IMR-90 (cell line): ENCODE measurements around the gene SVIP. TPM values are rescaled to one million over a fixed set of nuclear protein-coding genes. Genes with fewer than 3 reads are reported as not detected.

Source experiments
- ATAC-seq: fragments of 200-7000 bp; cut with Tn5 transposase; 2 replicates; pipeline ENCODE4 v1.9.1; 2020; ENCODE audit warnings: low read depth, mild to moderate bottlenecking, moderate library complexity
- BruUV-seq: library from RNA; stranded (reverse); fragments of 400-500 nt; replicated peaks from 2 replicates; lab custom pipeline; 2021; lab: Mats Ljungman, UMichigan
- CTCF ChIA-PET: fragments of 300-600 bp; formaldehyde crosslinking; extraction: SDS; loops from one replicate; lab custom pipeline; 2021; ENCODE audit warnings: antibody characterized with exemption; lab: Yijun Ruan, JAX
- POLR2A ChIA-PET: fragments of 300-600 bp; sonication (Branson Sonifier 250); formaldehyde crosslinking; loops from one replicate; lab custom pipeline; 2022; ENCODE audit warnings: antibody characterized with exemption; ENCODE audit not compliant: unreplicated experiment; lab: Charles Lee
- DNase-seq: peaks from one replicate; pipeline ENCODE4 v3.0.0; 2013
- H2AFZ ChIP-seq: replicated peaks from 2 replicates; pipeline ENCODE3; 2013; ENCODE audit warnings: low read length, mild to moderate bottlenecking; ENCODE audit not compliant: poor library complexity
- H2AK5ac ChIP-seq: 2 replicates; pipeline ENCODE4 v1.6.1; 2013; ENCODE audit warnings: low read depth, low read length, inconsistent platforms
- H2AK9ac ChIP-seq: replicated peaks from 2 replicates; pipeline ENCODE3; 2013; ENCODE audit warnings: mild to moderate bottlenecking, low read depth, low read length, moderate library complexity; ENCODE audit not compliant: poor library complexity
- H2BK120ac ChIP-seq: 2 replicates; pipeline ENCODE4 v1.6.1; 2013; ENCODE audit warnings: low read depth, low read length, inconsistent platforms
- H2BK15ac ChIP-seq: 3 replicates; pipeline ENCODE4 v1.6.1; 2013; ENCODE audit warnings: low read depth, low read length, inconsistent platforms
- H2BK20ac ChIP-seq: 2 replicates; pipeline ENCODE4 v1.6.1; 2013; ENCODE audit warnings: low read depth, mild to moderate bottlenecking, inconsistent platforms, low read length, moderate library complexity
- H2BK5ac ChIP-seq: 2 replicates; pipeline ENCODE4 v1.6.1; 2013; ENCODE audit warnings: mild to moderate bottlenecking, low read depth, low read length, inconsistent platforms; ENCODE audit not compliant: poor library complexity, severe bottlenecking
- H3K14ac ChIP-seq: replicated peaks from 2 replicates; pipeline ENCODE4 v1.6.1; 2013; ENCODE audit warnings: low read depth, low read length, inconsistent platforms
- H3K18ac ChIP-seq: 2 replicates; pipeline ENCODE4 v1.6.1; 2013; ENCODE audit warnings: low read depth, low read length, control low read depth
- H3K23ac ChIP-seq: 2 replicates; pipeline ENCODE4 v1.6.1; 2013; ENCODE audit warnings: low read depth, low read length, inconsistent platforms
- H3K27ac ChIP-seq: 2 replicates; pipeline ENCODE4 v1.5.1; 2013; ENCODE audit warnings: mild to moderate bottlenecking, control low read depth, low read length; ENCODE audit not compliant: insufficient read depth
- H3K27me3 ChIP-seq: 2 replicates; pipeline ENCODE4 v1.6.1; 2013; ENCODE audit warnings: low read length; ENCODE audit not compliant: control insufficient read depth, insufficient read depth
- H3K36me3 ChIP-seq: 2 replicates; pipeline ENCODE4 v1.6.1; 2013; ENCODE audit warnings: low read length, mixed read lengths; ENCODE audit not compliant: control insufficient read depth, insufficient read depth
- H3K4ac ChIP-seq: 2 replicates; pipeline ENCODE4 v1.6.1; 2013; ENCODE audit warnings: low read depth, low read length, inconsistent platforms
- H3K4me1 ChIP-seq: 2 replicates; pipeline ENCODE4 v1.6.1; 2013; ENCODE audit warnings: low read length, mixed read lengths; ENCODE audit not compliant: control insufficient read depth, insufficient read depth
- H3K4me2 ChIP-seq: 2 replicates; pipeline ENCODE4 v1.6.1; 2013; ENCODE audit warnings: low read depth, mild to moderate bottlenecking, control low read depth, low read length, moderate library complexity
- H3K4me3 ChIP-seq: 2 replicates; pipeline ENCODE4 v1.5.1; 2013; ENCODE audit warnings: low read depth, mild to moderate bottlenecking, control low read depth, low read length, moderate library complexity; ENCODE audit not compliant: insufficient read depth
- H3K56ac ChIP-seq: 2 replicates; pipeline ENCODE4 v1.6.1; 2013; ENCODE audit warnings: low read length, inconsistent platforms; ENCODE audit not compliant: insufficient read depth; ENCODE audit errors: extremely low read depth
- H3K79me1 ChIP-seq, 2 experiments: 2 replicates each; pipeline ENCODE4 v1.6.1; 2013; ENCODE audit warnings: low read length in 2 of 2, inconsistent platforms in 1 of 2, low read depth in 1 of 2
- H3K9ac ChIP-seq: 2 replicates; pipeline ENCODE4 v1.6.1; 2013; ENCODE audit warnings: low read depth, low read length, control low read depth
- H3K9me1 ChIP-seq: 2 replicates; pipeline ENCODE4 v1.6.1; 2013; ENCODE audit warnings: low read length, inconsistent platforms; ENCODE audit not compliant: insufficient read depth
- H3K9me3 ChIP-seq: 2 replicates; pipeline ENCODE4 v1.6.1; 2013; ENCODE audit warnings: low read length; ENCODE audit not compliant: control insufficient read depth, insufficient read depth
- H4K20me1 ChIP-seq: 2 replicates; pipeline ENCODE4 v1.6.1; 2013; ENCODE audit warnings: low read length, inconsistent platforms; ENCODE audit not compliant: insufficient read depth
- H4K5ac ChIP-seq: 2 replicates; pipeline ENCODE4 v1.6.1; 2013; ENCODE audit warnings: mild to moderate bottlenecking, low read depth, low read length, control low read depth
- H4K8ac ChIP-seq, 2 experiments: 2 replicates each; pipeline ENCODE4 v1.6.1; 2013; ENCODE audit warnings: low read depth in 2 of 2, low read length in 2 of 2, control low read depth in 1 of 2, inconsistent platforms in 1 of 2
- H4K91ac ChIP-seq: 2 replicates; pipeline ENCODE4 v1.6.1; 2013; ENCODE audit warnings: low read depth, low read length, inconsistent platforms; ENCODE audit not compliant: insufficient read depth
- BHLHE40 ChIP-seq: fragments of 150-350 bp; IDR thresholded peaks from 2 replicates; pipeline ENCODE4 v1.6.1; 2016; ENCODE audit warnings: mild to moderate bottlenecking, low read depth, low read length
- CEBPB ChIP-seq: IDR thresholded peaks from 2 replicates; pipeline ENCODE4 v1.6.1; 2012; ENCODE audit warnings: low read depth, low read length, improper control_type of control experiment
- CHD1 ChIP-seq: IDR thresholded peaks from 2 replicates; pipeline ENCODE4 v1.6.1; 2012; ENCODE audit warnings: low read depth, low read length, improper control_type of control experiment
- FOS ChIP-seq: fragments of 150-350 bp; IDR thresholded peaks from 2 replicates; pipeline ENCODE4 v1.6.1; 2016; ENCODE audit warnings: low read depth, low read length
- MAFK ChIP-seq: IDR thresholded peaks from 2 replicates; pipeline ENCODE4 v1.6.1; 2012; ENCODE audit warnings: low read depth, low read length, improper control_type of control experiment
- MAZ ChIP-seq: IDR thresholded peaks from 2 replicates; pipeline ENCODE4 v1.6.1; 2012; ENCODE audit warnings: low read depth, mild to moderate bottlenecking, low read length, improper control_type of control experiment, moderate library complexity, borderline replicate concordance
- MXI1 ChIP-seq: IDR thresholded peaks from 2 replicates; pipeline ENCODE4 v1.6.1; 2012; ENCODE audit warnings: low read depth, mild to moderate bottlenecking, low read length, moderate library complexity, borderline replicate concordance
- NFE2L2 ChIP-seq: fragments of 150-350 bp; IDR thresholded peaks from 2 replicates; pipeline ENCODE4 v1.6.1; 2016; ENCODE audit warnings: low read depth, mild to moderate bottlenecking, low read length
- POLR2A ChIP-seq: IDR thresholded peaks from 2 replicates; pipeline ENCODE4 v1.6.1; 2012; ENCODE audit warnings: mild to moderate bottlenecking, low read depth, low read length
- RAD21 ChIP-seq: IDR thresholded peaks from 2 replicates; pipeline ENCODE4 v1.6.1; 2012; ENCODE audit warnings: low read length, improper control_type of control experiment
- RCOR1 ChIP-seq: IDR thresholded peaks from 2 replicates; pipeline ENCODE4 v1.6.1; 2012; ENCODE audit warnings: mild to moderate bottlenecking, low read length, improper control_type of control experiment; ENCODE audit not compliant: insufficient replicate concordance
- RFX5 ChIP-seq: IDR thresholded peaks from 2 replicates; pipeline ENCODE4 v1.8.0; 2012; ENCODE audit warnings: low read depth, mild to moderate bottlenecking, low read length, moderate library complexity
- WGBS, 2 experiments: methylation state at CpG; one replicate each; pipeline versions ENCODE4 v1.1.5 to v1.1.7; 2013; ENCODE audit warnings: missing lambda C conversion rate in 2 of 2; ENCODE audit not compliant: insufficient read length in 1 of 2; ENCODE audit errors: extremely low coverage in 2 of 2; 5-methylcytosine and 5-hydroxymethylcytosine counted together
- dilution Hi-C: fragments of 300-500 bp; cut with HindIII; formaldehyde crosslinking; loops from one replicate; pipeline ENCODE4 v1.14.3; 2018; ENCODE audit warnings: low sequenced_read_pairs; ENCODE audit not compliant: unreplicated experiment
- in situ Hi-C: fragments of 300-500 bp; cut with MboI; formaldehyde crosslinking; loops from 3 replicates; pipeline ENCODE4 v1.14.3; 2019; ENCODE audit warnings: low sequenced_read_pairs, inconsistent platforms, mixed read lengths
- intact Hi-C: fragments of 100-400 bp; cut with micrococcal nuclease; formaldehyde crosslinking; loops from 2 replicates; pipeline ENCODE4 v1.10.0; 2022
- polyA plus RNA-seq, 3 experiments: library from polyadenylated mRNA; depleted of rRNA; stranded (reverse); fragments of >200 nt; gene quantifications; 2 replicates each; pipeline ENCODE4 v1.2.3, GENCODE V29; 2012; ENCODE audit warnings: low replicate concordance in 1 of 3
- total RNA-seq: library from RNA; depleted of rRNA; stranded (reverse); fragments of >200 nt; gene quantifications from 2 replicates; pipeline ENCODE4 v1.2.3, GENCODE V29; 2012
- TF ChIP-seq, protein P1 (sequence below): fragments of 150-350 bp; IDR thresholded peaks from 2 replicates; pipeline ENCODE4 v1.6.1; 2017; ENCODE audit warnings: mild to moderate bottlenecking, antibody characterized with exemption, low read length, low read depth
- TF ChIP-seq, protein P2 (sequence below): conservative IDR thresholded peaks from 2 replicates; pipeline ENCODE4 v1.5.1; 2012; ENCODE audit warnings: mild to moderate bottlenecking, low read depth, low read length, improper control_type of control experiment
- TF ChIP-seq, protein P3 (sequence below): fragments of 150-350 bp; IDR thresholded peaks from 2 replicates; pipeline ENCODE4 v1.6.1; 2016; ENCODE audit warnings: low read depth, mild to moderate bottlenecking, low read length, moderate library complexity, borderline replicate concordance

Gene SVIP
- total and polyA plus RNA-seq, 2 of the 4 experiments (the other 2 are of a cell fraction), result 2.0 to 6.8 TPM

DNA sequence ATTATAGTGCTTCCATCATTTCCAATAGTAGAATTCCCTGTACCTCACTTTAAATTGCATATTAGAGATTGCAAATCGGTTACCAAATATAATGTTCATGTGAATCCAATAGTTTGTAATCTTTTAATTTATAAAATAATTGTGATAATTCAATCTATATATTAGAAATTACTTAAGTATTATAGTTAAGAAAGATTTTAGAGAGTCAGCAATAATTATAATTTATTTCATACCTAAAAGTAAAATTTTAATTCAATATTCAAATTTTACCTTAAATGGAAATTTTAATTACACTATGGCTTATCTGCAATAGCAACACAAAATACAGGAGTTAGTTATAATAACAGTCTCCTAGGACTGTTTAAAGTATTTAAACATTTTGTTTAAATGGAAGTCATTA lies 17.1 kb upstream of the SVIP start:
- WGBS, 2 experiments, result no CpG with 5 or more reads among the region's 1 CpG
- Histone ChIP-seq H3K4ac (no peak overlapping the region), H3K23ac (no peak overlapping the region), H2AK5ac (no peak overlapping the region), H3K14ac (no peak overlapping the region), H3K4me1 (no peaks in the 10 kb centered on the region), H4K8ac (no peak overlapping the region), H3K4me3 (no peak overlapping the region), H4K91ac (no peak overlapping the region), H4K5ac (no peak overlapping the region), H3K9ac (no peak overlapping the region), H3K79me1 (no peaks in the 10 kb centered on the region), H2AFZ (no peak overlapping the region), H2BK15ac (no peak overlapping the region), H4K20me1 (no peaks in the 10 kb centered on the region), H3K4me2 (no peak overlapping the region), H3K9me1 (no peaks in the 10 kb centered on the region), H2AK9ac (no peak overlapping the region), H3K9me3 (no peaks in the 10 kb centered on the region), H2BK120ac (no peak overlapping the region), H2BK5ac (no peak overlapping the region), H3K18ac (no peak overlapping the region), H3K36me3 (no peaks in the 10 kb centered on the region), H3K27ac (no peak overlapping the region), H3K27me3 (no peaks in the 10 kb centered on the region), H3K56ac (no peak overlapping the region), H2BK20ac (no peak overlapping the region)
- ATAC-seq (no peak), DNase-seq (no peak)
- in situ Hi-C loops (no loop called here), intact Hi-C loops (no loop called here), dilution Hi-C loops (no loop called here)
- no TSS peak for BruUV-seq
- TF ChIP-seq FOS, result no peak
- TF ChIP-seq BHLHE40, result no peak
- no peak for TF ChIP-seq CHD1
- no peak for TF ChIP-seq RAD21
- TF ChIP-seq, protein P1, sequence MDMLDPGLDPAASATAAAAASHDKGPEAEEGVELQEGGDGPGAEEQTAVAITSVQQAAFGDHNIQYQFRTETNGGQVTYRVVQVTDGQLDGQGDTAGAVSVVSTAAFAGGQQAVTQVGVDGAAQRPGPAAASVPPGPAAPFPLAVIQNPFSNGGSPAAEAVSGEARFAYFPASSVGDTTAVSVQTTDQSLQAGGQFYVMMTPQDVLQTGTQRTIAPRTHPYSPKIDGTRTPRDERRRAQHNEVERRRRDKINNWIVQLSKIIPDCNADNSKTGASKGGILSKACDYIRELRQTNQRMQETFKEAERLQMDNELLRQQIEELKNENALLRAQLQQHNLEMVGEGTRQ, result no peak
- TF ChIP-seq MAZ, result no peak
- TF ChIP-seq CEBPB, result no peak
- TF ChIP-seq, protein P2, sequence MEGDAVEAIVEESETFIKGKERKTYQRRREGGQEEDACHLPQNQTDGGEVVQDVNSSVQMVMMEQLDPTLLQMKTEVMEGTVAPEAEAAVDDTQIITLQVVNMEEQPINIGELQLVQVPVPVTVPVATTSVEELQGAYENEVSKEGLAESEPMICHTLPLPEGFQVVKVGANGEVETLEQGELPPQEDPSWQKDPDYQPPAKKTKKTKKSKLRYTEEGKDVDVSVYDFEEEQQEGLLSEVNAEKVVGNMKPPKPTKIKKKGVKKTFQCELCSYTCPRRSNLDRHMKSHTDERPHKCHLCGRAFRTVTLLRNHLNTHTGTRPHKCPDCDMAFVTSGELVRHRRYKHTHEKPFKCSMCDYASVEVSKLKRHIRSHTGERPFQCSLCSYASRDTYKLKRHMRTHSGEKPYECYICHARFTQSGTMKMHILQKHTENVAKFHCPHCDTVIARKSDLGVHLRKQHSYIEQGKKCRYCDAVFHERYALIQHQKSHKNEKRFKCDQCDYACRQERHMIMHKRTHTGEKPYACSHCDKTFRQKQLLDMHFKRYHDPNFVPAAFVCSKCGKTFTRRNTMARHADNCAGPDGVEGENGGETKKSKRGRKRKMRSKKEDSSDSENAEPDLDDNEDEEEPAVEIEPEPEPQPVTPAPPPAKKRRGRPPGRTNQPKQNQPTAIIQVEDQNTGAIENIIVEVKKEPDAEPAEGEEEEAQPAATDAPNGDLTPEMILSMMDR, result no peak
- no peak for TF ChIP-seq NFE2L2
- TF ChIP-seq MAFK, result no peak
- TF ChIP-seq POLR2A, result no peak
- TF ChIP-seq RCOR1, result no peak
- TF ChIP-seq MXI1, result no peak
- TF ChIP-seq, protein P3, sequence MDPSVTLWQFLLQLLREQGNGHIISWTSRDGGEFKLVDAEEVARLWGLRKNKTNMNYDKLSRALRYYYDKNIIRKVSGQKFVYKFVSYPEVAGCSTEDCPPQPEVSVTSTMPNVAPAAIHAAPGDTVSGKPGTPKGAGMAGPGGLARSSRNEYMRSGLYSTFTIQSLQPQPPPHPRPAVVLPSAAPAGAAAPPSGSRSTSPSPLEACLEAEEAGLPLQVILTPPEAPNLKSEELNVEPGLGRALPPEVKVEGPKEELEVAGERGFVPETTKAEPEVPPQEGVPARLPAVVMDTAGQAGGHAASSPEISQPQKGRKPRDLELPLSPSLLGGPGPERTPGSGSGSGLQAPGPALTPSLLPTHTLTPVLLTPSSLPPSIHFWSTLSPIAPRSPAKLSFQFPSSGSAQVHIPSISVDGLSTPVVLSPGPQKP, result no peak
- TF ChIP-seq RFX5, result no peak
- CTCF ChIA-PET, result no interaction called here
- POLR2A ChIA-PET, result no interaction called here
